ENCODE data around the gene PLAAT5.
"Not testable (repeated sequence)": the region's sequence is repeated elsewhere in the genome, so short reads cannot be mapped to it uniquely, and the experiment has no call there.

Gene PLAAT5

DNA sequence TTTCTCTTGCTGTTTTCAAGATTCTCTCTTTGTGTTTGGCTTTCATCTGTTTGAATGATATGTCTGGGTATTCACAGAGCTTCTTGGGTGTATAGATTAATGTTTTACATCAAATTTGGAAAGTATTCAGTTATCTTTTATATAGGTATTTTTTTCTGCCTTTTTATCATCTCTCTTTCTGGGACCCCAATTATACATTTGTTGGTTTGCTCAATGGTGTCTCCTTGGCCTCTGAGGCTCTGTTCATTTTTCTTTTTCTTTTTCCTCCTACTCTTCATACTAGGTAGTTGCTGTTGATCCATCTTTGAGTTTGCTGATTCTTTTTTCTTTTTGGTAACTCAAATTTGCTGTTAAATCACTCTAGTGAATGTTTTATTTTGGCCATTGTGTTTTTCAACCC, 14.3 kb downstream of the PLAAT5 start:
- DNase-seq = no peak

GRCh38 chr11:63472372-63472771, 18.6 kb downstream of the PLAAT5 start:
- DNase-seq = no peak

GRCh38 chr11:63470311-63470710, 20.7 kb downstream of the PLAAT5 start:
- DNase-seq = no peak

GRCh38 chr11:63462137-63462536, 28.8 kb downstream of the PLAAT5 start:
- DNase-seq = no peak

- DNase-seq = no peak
Observed at GRCh38 chr11:63459586-63459985, 31.4 kb downstream of the PLAAT5 start.

GRCh38 chr11:63448646-63449045, 42.3 kb downstream of the PLAAT5 start:
- no peak for DNase-seq

DNA sequence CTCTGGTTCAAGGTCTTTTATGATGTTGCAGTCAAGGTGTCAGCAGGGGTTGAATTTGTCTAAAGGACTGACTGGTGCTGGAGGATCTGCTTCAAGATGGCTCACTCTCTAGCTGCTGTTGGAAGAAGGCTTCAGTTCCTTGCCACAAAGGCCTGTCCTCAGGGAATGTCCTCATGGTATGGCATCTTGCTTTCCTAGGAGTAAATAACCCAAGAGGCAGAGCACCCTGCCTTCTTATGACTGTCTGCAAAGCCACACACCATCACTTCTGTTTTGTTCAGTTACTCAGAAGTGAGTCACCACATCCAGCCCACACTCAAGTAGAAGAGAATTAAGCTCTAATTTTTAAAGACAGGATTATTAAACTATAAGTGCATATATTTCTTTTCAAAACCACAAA, 45.2 kb downstream of the PLAAT5 start:
- DNase-seq = no peak

- DNase-seq = no peak
Observed at GRCh38 chr11:63445118-63445517, 45.8 kb downstream of the PLAAT5 start.

DNA sequence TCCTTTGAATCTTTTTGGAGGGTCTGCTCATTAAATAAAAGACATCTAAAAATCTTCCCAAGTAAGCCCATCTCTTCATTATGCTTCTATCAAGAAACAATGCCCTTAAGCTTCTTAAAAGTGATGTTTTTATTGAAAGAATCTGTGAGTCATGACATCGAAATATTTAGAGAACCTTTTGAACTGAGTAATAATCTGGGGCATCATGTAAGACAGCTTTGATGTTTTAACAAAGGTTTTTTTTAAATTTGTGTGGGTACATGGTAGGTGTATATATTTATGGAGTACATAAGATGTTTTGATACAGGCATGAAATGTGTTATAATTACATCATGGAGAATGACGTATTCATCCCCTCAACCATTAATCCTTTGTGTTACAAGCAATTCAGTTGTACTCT, 46.8 kb downstream of the PLAAT5 start:
- DNase-seq = no peak

DNA sequence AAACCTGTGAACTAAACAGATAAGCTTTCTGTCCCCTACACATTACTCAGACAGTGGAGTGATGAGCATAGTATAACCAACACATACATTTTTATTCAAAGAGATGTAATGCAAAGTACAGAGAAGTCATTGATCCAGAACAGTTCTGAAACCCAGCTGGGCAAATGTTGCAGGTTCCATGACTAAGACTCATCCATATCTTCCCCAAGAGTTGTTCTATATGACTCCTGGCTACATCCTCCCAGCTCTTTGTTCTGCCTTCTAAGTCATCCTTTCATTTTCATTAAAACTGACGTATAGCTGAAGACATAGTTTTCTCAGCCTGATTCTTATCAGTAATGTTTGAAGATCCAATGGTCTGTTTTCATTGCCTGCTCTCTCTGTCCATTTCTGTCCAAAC, 47.3 kb downstream of the PLAAT5 start:
- DNase-seq = no peak

DNA sequence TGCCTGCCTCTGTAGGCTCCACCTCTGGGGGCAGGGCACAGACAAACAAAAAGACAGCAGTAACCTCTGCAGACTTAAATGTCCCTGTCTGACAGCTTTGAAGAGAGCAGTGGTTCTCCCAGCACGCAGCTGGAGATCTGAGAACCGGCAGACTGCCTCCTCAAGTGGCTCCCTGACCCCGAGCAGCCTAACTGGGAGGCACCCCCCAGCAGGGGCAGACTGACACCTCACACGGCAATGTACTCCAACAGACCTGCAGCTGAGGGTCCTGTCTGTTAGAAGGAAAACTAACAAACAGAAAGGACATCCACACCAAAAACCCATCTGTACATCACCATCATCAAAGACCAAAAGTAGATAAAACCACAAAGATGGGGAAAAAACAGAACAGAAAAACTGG, 55.1 kb downstream of the PLAAT5 start:
- not testable (repeated sequence) for DNase-seq

GRCh38 chr11:63435351-63435750, 55.6 kb downstream of the PLAAT5 start:
- not testable (repeated sequence) for DNase-seq

GRCh38 chr11:63430731-63431130, 60.2 kb downstream of the PLAAT5 start:
- not testable (repeated sequence) for DNase-seq

DNA sequence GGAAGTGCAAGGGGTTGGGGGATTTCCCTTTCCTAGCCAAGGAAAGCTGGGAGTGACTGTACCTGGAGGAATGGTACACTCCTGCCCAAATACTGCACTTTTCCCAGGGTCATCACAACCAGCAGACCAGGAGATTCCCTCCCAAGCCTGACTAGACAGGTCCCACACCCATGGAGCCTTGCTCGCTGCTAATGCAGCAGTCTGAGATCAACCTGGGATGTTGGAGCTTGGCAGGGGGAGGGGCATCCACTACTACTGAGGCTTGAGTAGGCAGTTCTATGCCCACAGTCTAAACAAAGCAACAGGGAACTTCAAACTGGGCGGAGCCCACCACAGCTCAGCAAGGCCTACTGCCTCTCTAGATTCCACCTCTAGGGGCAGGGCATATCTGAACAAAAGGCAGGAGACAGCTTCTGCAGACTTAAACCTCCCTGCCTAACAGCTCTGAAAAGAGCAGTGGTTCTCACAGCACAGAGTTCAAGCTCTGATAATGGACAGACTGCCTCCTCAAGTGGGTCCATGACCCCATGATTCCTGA, 62.9 kb downstream of the PLAAT5 start:
- DNase-seq = no peak

DNA sequence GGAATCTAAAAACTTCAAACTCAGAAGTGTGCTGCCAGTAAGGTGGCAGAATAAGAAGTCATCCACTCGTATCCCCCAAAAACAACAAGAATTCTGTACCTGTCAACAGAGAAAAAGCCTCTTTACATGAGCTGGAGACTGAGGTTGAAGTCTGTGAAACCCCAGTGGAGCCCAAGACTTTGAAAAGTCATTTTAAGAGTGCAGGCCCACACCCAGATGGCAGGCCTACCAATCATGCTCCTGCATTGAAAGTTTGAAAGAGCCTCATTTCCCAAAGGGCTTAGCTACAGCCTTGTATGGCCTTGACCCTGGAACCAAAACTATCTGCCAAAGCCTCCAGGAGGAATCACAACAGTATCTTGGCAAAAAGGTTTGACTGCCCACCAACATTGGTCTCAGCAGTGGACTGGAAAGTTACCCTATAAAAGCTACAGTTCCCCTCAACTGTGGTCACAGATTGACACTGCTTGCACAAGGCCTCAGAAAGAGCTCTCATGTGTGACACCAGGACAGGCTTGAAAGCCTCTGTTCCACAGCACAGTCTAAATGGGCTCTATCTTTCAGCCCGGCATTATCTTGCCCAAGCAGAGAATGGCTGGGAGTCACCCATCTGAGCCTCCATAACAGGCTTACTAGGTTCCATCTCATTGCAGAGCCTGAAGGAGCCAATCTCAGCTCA, 73.7 kb downstream of the PLAAT5 start:
- DNase-seq = no peak

Measured in activated effector memory CD4-positive, alpha-beta T cell treated with anti-CD3 and anti-CD28 coated beads, Interleukin-2, amount 50 U/mL, for 16 hours (primary cell).